Measurements from ENCODE around the gene GRM8. TPM values are rescaled to one million over a fixed set of nuclear protein-coding genes. Genes with fewer than 3 reads are reported as not detected.

GRM8 gene
- total and polyA plus RNA-seq, 2 experiments from 2014 or later = 0.92 to 1.3 TPM

DNA sequence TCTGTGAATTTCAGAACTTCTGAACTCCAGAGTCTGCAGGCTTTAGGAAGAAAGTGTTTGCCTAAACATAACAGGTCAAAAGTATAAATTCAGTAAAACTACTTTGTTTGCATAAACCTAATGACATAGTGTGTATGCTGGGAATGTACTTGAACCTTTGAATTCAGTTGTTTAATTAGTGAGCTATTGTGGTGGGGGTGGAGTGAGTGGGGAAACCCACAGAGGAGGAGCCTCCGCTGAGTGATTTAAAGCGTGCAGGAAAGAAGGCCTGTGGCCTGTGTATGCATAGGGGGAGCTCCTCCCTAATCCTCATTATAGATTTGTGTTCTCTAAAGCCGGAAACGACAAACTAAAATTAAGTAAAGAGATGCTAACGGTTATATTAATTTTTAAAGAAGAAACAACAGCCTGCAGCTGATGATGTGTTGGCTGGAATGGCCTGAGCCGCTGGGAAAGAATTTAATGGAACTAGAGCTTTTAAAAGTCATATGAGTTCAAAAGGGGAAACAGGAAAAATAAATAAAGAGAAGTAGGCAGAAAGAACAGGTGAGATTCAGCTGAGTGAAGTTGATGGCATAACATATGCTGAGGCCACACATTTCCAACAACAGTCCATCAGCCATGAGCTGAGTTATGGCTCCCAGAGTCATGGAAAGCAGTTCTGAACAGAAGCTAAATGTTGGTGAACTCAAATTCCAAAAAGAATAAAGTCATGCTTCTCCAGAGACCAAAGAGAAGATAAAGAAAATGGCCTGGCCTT lies 595.0 kb downstream of the GRM8 start:
- Histone ChIP-seq H3K4me1 (ENCODE audit: low read depth) (no peaks in the 10 kb centered on the region), H3K27me3 (no peaks in the 10 kb centered on the region), H3K27ac (no peak overlapping the region), H3K4me3 (no peak overlapping the region), H3K36me3 (no peaks in the 10 kb centered on the region), H3K9me3 (ENCODE audit: low read depth) (no peaks in the 10 kb centered on the region)
- no peak for DNase-seq (ENCODE audit: low read depth in 1 of 2, low spot score in 1 of 2)
- TF ChIP-seq, protein P1, sequence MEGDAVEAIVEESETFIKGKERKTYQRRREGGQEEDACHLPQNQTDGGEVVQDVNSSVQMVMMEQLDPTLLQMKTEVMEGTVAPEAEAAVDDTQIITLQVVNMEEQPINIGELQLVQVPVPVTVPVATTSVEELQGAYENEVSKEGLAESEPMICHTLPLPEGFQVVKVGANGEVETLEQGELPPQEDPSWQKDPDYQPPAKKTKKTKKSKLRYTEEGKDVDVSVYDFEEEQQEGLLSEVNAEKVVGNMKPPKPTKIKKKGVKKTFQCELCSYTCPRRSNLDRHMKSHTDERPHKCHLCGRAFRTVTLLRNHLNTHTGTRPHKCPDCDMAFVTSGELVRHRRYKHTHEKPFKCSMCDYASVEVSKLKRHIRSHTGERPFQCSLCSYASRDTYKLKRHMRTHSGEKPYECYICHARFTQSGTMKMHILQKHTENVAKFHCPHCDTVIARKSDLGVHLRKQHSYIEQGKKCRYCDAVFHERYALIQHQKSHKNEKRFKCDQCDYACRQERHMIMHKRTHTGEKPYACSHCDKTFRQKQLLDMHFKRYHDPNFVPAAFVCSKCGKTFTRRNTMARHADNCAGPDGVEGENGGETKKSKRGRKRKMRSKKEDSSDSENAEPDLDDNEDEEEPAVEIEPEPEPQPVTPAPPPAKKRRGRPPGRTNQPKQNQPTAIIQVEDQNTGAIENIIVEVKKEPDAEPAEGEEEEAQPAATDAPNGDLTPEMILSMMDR (IDR thresholded peaks at IDR 0.05; ENCODE audit: low read depth, low read length) = no peak

DNA sequence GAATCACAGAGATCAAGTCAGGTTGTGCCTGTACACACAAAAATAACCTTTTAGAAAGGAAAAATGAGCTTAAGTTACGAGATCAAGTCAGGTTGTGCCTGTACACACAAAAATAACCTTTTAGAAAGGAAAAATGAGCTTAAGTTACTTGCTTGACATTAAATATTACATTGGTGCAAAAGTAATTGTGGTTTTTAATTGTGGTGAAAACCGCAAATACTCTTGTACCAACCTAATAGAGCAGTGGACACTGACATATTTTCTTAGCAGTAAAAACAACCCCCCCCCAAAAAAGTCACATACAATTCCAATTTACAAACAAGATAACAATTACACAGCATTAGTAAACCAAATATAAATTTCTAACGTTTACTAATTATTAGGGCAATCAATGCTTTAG lies 595.6 kb downstream of the GRM8 start:
- H3K27ac ChIP-seq = no peak overlapping the region
- no peaks in the 10 kb centered on the region for H3K27me3 ChIP-seq
- TF ChIP-seq, protein P1 (IDR thresholded peaks at IDR 0.05; ENCODE audit: low read depth, low read length) = no peak
- no peak overlapping the region for H3K4me3 ChIP-seq
- H3K36me3 ChIP-seq = no peaks in the 10 kb centered on the region
- no peaks in the 10 kb centered on the region for H3K9me3 ChIP-seq (ENCODE audit: low read depth)
- no peak for DNase-seq (ENCODE audit: low read depth in 1 of 2, low spot score in 1 of 2)
- H3K4me1 ChIP-seq (ENCODE audit: low read depth) = no peaks in the 10 kb centered on the region

DNA sequence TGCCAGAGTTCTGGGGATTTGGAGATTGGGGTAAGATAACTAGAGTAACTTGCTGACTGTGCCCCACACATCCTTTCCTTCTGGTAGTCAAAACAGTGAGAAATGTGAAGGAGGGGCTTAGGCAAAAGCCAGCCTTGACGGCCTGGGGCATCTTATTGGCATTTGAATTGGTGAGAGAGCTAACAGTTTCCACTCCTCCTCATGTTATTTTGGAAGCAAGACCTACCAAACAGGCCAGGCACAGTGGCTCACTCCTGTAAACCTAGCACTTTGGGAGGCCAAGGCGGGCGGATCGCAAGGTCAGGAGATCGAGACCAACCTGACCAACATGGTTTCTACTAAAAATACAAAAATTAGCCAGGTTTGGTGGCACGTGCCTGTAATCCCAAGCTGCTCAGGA lies 596.6 kb downstream of the GRM8 start:
- no peaks in the 10 kb centered on the region for H3K4me1 ChIP-seq (ENCODE audit: low read depth)
- H3K4me3 ChIP-seq = no peak overlapping the region
- H3K27ac ChIP-seq = no peak overlapping the region
- H3K9me3 ChIP-seq (ENCODE audit: low read depth) = no peaks in the 10 kb centered on the region
- TF ChIP-seq, protein P1 (IDR thresholded peaks at IDR 0.05; ENCODE audit: low read depth, low read length) = no peak
- no peak for DNase-seq (ENCODE audit: low read depth in 1 of 2, low spot score in 1 of 2)
- no peaks in the 10 kb centered on the region for H3K36me3 ChIP-seq
- no peaks in the 10 kb centered on the region for H3K27me3 ChIP-seq

DNA sequence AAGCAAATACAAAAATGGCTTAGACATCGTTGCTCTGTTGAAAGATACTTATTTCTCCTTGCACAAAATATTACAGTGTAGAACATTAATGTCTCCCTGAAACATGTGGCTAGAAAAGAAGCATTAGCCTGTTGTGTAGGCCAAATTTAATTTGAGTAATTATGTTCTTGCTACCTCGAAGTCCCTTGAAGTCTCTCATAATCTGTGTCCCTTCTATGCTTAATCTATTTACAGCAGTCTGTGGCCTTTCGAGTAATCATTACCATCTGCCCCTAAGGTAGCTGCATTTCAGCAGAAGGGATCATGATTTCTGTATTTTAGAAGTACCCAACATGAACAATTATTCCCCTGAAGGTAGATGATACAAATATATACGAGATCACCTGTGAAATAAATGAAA lies 615.2 kb downstream of the GRM8 start:
- no peak for DNase-seq (ENCODE audit: low read depth in 1 of 2, low spot score in 1 of 2)
- no peak overlapping the region for H3K4me3 ChIP-seq
- no peaks in the 10 kb centered on the region for H3K9me3 ChIP-seq (ENCODE audit: low read depth)
- TF ChIP-seq, protein P1 (IDR thresholded peaks at IDR 0.05; ENCODE audit: low read depth, low read length) = no peak
- H3K36me3 ChIP-seq = no peaks in the 10 kb centered on the region
- no peaks in the 10 kb centered on the region for H3K27me3 ChIP-seq
- no peaks in the 10 kb centered on the region for H3K4me1 ChIP-seq (ENCODE audit: low read depth)
- H3K27ac ChIP-seq = no peak overlapping the region

DNA sequence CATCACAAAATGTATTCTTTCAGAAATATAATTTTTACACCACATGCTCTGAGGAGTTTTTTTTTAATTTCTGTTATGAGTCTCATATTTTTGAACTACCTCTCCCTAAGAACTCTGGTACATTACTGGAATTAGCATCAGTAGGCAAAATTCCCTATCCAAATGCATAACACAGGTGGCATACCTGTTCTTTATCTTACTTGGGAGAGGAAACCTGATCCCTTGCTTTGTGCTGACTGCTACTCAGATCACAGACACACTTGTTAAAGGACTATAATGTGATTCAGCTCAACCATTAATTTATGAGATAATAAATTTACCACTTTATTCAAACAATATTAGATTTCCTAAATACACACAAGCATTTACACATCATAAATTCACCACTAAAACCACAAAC lies 617.2 kb downstream of the GRM8 start:
- no peaks in the 10 kb centered on the region for H3K4me1 ChIP-seq (ENCODE audit: low read depth)
- no peak overlapping the region for H3K27ac ChIP-seq
- H3K4me3 ChIP-seq = no peak overlapping the region
- H3K36me3 ChIP-seq = no peaks in the 10 kb centered on the region
- H3K9me3 ChIP-seq (ENCODE audit: low read depth) = no peaks in the 10 kb centered on the region
- TF ChIP-seq, protein P1 (IDR thresholded peaks at IDR 0.05; ENCODE audit: low read depth, low read length) = no peak
- no peak for DNase-seq (ENCODE audit: low read depth in 1 of 2, low spot score in 1 of 2)
- H3K27me3 ChIP-seq = no peaks in the 10 kb centered on the region
